Uterus (tissue), 2 donors: ENCODE results near the gene PTPRM.

Experiments used
- CTCF ChIP-seq, 4 experiments: fragments of 200-600 bp in 2 of 4; fragments of 450-650 bp in 2 of 4; sonication (generic) in 2 of 4; IDR thresholded peaks; one replicate each; pipeline ENCODE4 v1.5.1; 2016 to 2019; ENCODE audit warnings: antibody characterized with exemption in 4 of 4, mild to moderate bottlenecking in 2 of 4, moderate library complexity in 1 of 4
- POLR2A ChIP-seq, 2 donors: fragments of 450-650 bp; IDR thresholded peaks; one replicate each; pipeline ENCODE4 v1.6.1; 2016; ENCODE audit warnings: antibody characterized with exemption in 2 of 2, mild to moderate bottlenecking in 1 of 2, moderate library complexity in 1 of 2

GRCh38 chr18:7815787-7816186 is 248.7 kb downstream of the PTPRM start:
- TF ChIP-seq POLR2A (IDR thresholded peaks at IDR 0.05) (no peak), CTCF (IDR thresholded peaks at IDR 0.05) (no peak)
